WI38 (cell line): Measurements from ENCODE around the gene NRTN.

Source experiments
- H3K4me3 ChIP-seq: 2 replicates; pipeline ENCODE4 v1.5.1; 2011; ENCODE audit warnings: low read depth, mild to moderate bottlenecking, control low read depth, low read length
- TF ChIP-seq, protein P1 (sequence below): IDR thresholded peaks from 2 replicates; pipeline ENCODE4 v1.5.1; 2012; ENCODE audit warnings: low read depth, mild to moderate bottlenecking, control low read depth, low read length

NRTN gene

DNA sequence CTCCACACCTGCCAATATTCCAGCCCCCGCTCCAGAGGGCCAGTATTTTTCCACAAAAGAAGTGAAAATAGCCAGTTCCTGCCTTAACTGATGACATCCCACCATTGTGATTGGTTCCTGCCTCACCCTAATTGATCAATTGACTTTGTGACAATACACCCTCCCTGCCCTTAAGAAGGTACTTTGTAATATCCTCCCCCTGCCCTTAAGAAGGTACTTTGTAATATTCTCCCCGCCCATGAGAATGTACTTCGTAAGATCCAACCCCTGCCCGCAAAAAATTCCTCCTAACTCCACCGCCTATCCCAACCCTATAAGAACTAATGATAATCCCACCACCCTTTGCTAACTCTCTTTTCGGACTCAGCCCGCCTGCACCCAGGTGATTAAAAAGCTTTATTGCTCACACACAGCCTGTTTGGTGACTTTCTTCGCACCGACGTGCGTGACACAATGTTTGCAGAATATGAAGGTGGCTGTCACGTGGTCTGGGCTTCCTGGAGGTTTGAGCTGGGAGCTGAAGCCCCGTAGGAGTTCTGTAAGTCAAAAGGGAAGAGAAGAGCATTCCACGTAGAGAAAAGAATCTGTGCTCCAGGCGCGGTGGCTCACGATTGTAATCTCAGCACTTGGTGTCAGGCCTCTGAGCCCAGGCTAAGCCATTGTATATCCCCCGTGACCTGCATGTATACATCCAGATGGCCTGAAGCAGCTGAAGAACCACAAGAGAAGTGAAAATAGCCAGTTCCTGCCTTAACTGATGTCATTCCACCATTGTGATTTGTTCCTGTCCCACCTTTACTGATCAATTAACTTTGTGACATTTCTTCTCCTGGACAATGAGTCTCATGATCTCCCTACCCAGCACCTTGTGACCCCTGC is 52.6 kb downstream of the NRTN start:
- TF ChIP-seq, protein P1, sequence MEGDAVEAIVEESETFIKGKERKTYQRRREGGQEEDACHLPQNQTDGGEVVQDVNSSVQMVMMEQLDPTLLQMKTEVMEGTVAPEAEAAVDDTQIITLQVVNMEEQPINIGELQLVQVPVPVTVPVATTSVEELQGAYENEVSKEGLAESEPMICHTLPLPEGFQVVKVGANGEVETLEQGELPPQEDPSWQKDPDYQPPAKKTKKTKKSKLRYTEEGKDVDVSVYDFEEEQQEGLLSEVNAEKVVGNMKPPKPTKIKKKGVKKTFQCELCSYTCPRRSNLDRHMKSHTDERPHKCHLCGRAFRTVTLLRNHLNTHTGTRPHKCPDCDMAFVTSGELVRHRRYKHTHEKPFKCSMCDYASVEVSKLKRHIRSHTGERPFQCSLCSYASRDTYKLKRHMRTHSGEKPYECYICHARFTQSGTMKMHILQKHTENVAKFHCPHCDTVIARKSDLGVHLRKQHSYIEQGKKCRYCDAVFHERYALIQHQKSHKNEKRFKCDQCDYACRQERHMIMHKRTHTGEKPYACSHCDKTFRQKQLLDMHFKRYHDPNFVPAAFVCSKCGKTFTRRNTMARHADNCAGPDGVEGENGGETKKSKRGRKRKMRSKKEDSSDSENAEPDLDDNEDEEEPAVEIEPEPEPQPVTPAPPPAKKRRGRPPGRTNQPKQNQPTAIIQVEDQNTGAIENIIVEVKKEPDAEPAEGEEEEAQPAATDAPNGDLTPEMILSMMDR = no peak
- no peak overlapping the region for H3K4me3 ChIP-seq

DNA sequence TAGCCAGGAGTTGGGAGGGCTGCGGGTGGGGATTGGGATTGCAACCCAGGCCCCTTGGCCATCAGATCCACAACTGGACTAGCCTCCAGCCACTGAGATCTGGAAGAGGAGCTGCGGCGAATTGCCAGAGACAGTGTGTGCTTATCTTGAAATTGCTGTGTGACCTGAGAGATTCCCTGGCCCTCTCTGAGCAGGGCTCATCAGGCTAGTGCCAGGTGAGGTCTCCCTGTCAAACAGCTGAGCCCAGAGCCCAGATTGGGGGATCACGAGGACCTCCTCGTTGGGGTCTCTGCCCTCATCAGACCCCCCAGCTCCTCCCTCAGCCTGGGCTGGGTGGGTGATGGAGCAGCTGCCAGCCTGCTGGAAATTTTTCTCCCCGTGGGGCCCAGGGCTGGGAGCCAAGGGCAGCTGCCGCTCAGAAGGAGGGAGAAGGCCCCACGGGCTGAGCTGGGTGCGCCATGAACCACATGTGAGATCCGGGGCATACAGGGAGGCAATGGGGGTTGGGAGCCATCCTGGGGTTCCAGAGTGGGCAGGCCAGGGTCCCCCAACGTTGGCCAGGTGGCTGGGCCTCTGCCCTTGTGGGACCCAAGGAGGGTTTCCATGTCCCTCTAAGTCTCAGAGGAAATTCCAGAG is 58.3 kb downstream of the NRTN start:
- H3K4me3 ChIP-seq = no peak overlapping the region
- TF ChIP-seq, protein P1 = no peak

- TF ChIP-seq, protein P1 = no peak
- no peak overlapping the region for H3K4me3 ChIP-seq
Measured at GRCh38 chr19:5864013-5864720, 59.3 kb downstream of the NRTN start.

DNA sequence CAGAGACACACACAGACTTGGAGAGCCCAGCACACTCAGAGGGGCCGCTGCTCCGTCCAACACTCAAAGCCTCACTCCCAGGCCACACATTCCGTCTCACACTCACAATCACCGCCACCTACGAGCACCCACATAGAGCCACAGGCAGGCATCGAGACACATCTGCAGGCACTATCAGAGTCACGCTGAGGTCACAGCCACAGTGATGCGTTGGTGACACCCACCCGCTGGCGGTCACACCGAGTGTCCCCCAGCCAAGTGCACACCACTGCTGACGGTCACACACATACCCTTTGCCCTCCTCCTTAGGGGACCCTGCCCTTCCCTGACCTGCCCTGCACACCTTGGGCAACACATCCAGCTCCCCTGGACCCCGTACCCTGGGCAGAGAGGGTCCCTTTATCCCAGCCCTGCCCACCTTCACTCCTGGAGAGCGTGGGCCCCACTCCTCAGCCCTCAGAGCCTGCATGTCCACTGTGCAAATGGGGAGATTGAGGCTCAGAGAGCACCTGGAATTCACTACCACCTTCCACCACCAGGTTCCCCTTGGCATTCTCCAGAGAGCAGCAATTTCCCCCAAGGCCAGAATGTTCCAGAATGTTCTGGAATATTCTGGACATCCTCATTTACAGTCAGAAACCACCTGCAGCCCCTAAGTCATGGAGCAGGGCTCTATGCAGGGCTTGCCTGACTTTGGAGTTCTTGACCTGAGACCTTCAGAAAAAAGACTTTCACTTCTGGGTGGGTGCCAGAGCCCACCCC is 60.0 kb downstream of the NRTN start:
- TF ChIP-seq, protein P1 = peak; percentile 14; the same call in 1 of the 2 replicates
- no peak overlapping the region for H3K4me3 ChIP-seq

DNA sequence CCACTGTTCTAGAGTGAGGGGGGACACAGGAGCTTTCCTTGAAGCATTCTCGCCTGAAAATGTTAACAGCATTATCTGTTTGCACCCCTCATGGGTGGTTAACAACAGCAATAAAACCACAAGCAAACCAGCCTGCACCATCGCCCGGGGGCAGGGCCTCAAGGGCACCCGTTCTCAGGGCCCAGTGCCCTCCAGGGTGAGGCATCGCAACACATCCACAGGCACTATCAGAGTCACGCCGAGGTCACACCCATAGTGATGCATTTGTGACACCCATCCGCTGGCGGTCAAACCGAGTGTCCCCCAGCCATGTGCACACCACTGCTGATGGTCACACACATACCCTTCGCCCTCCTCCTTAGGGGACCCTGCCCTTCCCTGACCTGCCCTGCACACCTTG is 60.9 kb downstream of the NRTN start:
- H3K4me3 ChIP-seq = no peak overlapping the region
- TF ChIP-seq, protein P1 = no peak

- no peak overlapping the region for H3K4me3 ChIP-seq
- TF ChIP-seq, protein P1 = no peak
Measured at GRCh38 chr19:5867201-5868136, 62.6 kb downstream of the NRTN start.
